Activated CD8-positive, alpha-beta memory T cell treated with anti-CD3 and anti-CD28 coated beads for 36 hours (primary cell): Measurements from ENCODE around the gene CABYR. TPM values are rescaled to one million over a fixed set of nuclear protein-coding genes. Genes with fewer than 3 reads are reported as not detected.

Experiments used
- CTCF ChIA-PET: fragments of 350-600 bp; sonication (Branson Sonifier 250); formaldehyde crosslinking; loops from one replicate; lab custom pipeline; 2021; ENCODE audit warnings: antibody characterized with exemption; lab: Charles Lee
- POLR2A ChIA-PET: fragments of 350-600 bp; sonication (Branson Sonifier 250); formaldehyde crosslinking; loops from one replicate; lab custom pipeline; 2021; ENCODE audit warnings: antibody characterized with exemption; lab: Charles Lee
- total RNA-seq, 2 experiments: library from RNA; stranded (reverse); gene quantifications; one replicate each; pipeline ENCODE4 v1.2.3, GENCODE V29; 2021

The CABYR gene
- 1 to 10 TPM in 1 of 2 experiments, under 1 TPM in 1; 0.86 to 1.2 TPM for total RNA-seq

GRCh38 chr18:24138789-24139616 lies at the start of gene CABYR:
Gene CABYR, plus strand, starts transcription at chr18:24139062. Its CDS starts 4,053 bp downstream, at chr18:24143115.
- ChIA-PET POLR2A (interaction anchor here (0.5 kb wide), 1 partner anchor 375 kb away, joined by 3 read pairs; no protein-coding TSS in a partner anchor), CTCF (interaction anchor here (1.2 to 1.3 kb wide), 2 partner anchors 124 to 551 kb away, joined by 3 read pairs; no protein-coding TSS in a partner anchor)

- POLR2A ChIA-PET = no interaction called here
- CTCF ChIA-PET = interaction anchor here (1.4 kb wide), 1 partner anchor 31 kb away, joined by 3 read pairs; no protein-coding TSS in a partner anchor
Observed at GRCh38 chr18:24089076-24089475, 49.8 kb upstream of the CABYR start.

- POLR2A ChIA-PET = no interaction called here
- CTCF ChIA-PET = interaction anchor here (0.9 to 1.4 kb wide), 2 partner anchors 11 to 30 kb away, joined by 3 read pairs; no protein-coding TSS in a partner anchor
Observed at GRCh38 chr18:24089515-24090337, 49.1 kb upstream of the CABYR start.

- ChIA-PET CTCF (no interaction called here), POLR2A (no interaction called here)
Observed at GRCh38 chr18:24090876-24091275, 48.0 kb upstream of the CABYR start.

- POLR2A ChIA-PET = no interaction called here
- CTCF ChIA-PET = interaction anchor here (1.1 kb wide), 1 partner anchor 13 kb away, joined by 3 read pairs; no protein-coding TSS in a partner anchor
Observed at GRCh38 chr18:24094561-24094960, 44.3 kb upstream of the CABYR start.

GRCh38 chr18:24095976-24096375 lies 42.9 kb upstream of the CABYR start:
- CTCF ChIA-PET = no interaction called here
- POLR2A ChIA-PET = no interaction called here

GRCh38 chr18:24103320-24104021 lies 35.4 kb upstream of the CABYR start:
- ChIA-PET POLR2A (no interaction called here), CTCF (no interaction called here)

GRCh38 chr18:24104486-24104885 lies 34.4 kb upstream of the CABYR start:
- POLR2A ChIA-PET = no interaction called here
- CTCF ChIA-PET = no interaction called here

- POLR2A ChIA-PET = no interaction called here
- CTCF ChIA-PET = interaction anchor here (0.7 kb wide), 1 partner anchor 40 kb away, joined by 4 read pairs; no protein-coding TSS in a partner anchor
Observed at GRCh38 chr18:24108641-24109040, 30.2 kb upstream of the CABYR start.

GRCh38 chr18:24111936-24112335 lies 26.9 kb upstream of the CABYR start:
- POLR2A ChIA-PET = no interaction called here

GRCh38 chr18:24112464-24112863 lies 26.4 kb upstream of the CABYR start:
- ChIA-PET CTCF (interaction anchor here (1.1 kb wide), 1 partner anchor 9 kb away, joined by 4 read pairs; no protein-coding TSS in a partner anchor), POLR2A (no interaction called here)

More at GRCh38 chr18:24111936-24112335, 26.9 kb upstream of the CABYR start:
- CTCF ChIA-PET = interaction anchor here (0.7 to 1.1 kb wide), 2 partner anchors 9 to 160 kb away, joined by 3 to 4 read pairs; no protein-coding TSS in a partner anchor

- ChIA-PET CTCF (interaction anchor here (0.5 kb wide), 1 partner anchor 177 kb away, joined by 3 read pairs; no protein-coding TSS in a partner anchor), POLR2A (interaction anchor here (0.7 kb wide), 1 partner anchor 1042 kb away, joined by 3 read pairs; no protein-coding TSS in a partner anchor)
Observed at GRCh38 chr18:24112874-24113615, 25.8 kb upstream of the CABYR start.

- POLR2A ChIA-PET = no interaction called here
Observed at GRCh38 chr18:24114924-24115549, 23.8 kb upstream of the CABYR start.

GRCh38 chr18:24115628-24116027 lies 23.2 kb upstream of the CABYR start:
- POLR2A ChIA-PET = no interaction called here
- CTCF ChIA-PET = interaction anchor here (1.1 to 1.4 kb wide), 2 partner anchors 97 to 197 kb away, joined by 3 to 4 read pairs; no protein-coding TSS in a partner anchor

More at GRCh38 chr18:24114924-24115549, 23.8 kb upstream of the CABYR start:
- CTCF ChIA-PET = interaction anchor here (1.1 to 1.4 kb wide), 2 partner anchors 96 to 197 kb away, joined by 3 to 4 read pairs; no protein-coding TSS in a partner anchor

GRCh38 chr18:24118750-24119577 lies 19.9 kb upstream of the CABYR start:
- CTCF ChIA-PET = interaction anchor here (0.7 to 1.5 kb wide), 3 partner anchors 30 to 308 kb away, joined by 3 to 4 read pairs (median 3); no protein-coding TSS in a partner anchor

GRCh38 chr18:24120676-24121075 lies 18.2 kb upstream of the CABYR start:
- CTCF ChIA-PET = interaction anchor here (1.2 to 1.5 kb wide), 2 partner anchors 9 to 178 kb away, joined by 3 to 4 read pairs; no protein-coding TSS in a partner anchor
- POLR2A ChIA-PET = no interaction called here

More at GRCh38 chr18:24118750-24119577, 19.9 kb upstream of the CABYR start:
- POLR2A ChIA-PET = no interaction called here
